M059J (cell line): ENCODE measurements around the gene SCAP. TPM values are rescaled to one million over a fixed set of nuclear protein-coding genes. Genes with fewer than 3 reads are reported as not detected.

Experiments used
- DNase-seq: peaks from one replicate; pipeline ENCODE4 v3.0.0-alpha.2; 2012; ENCODE audit warnings: low read depth
- total RNA-seq: library from RNA; depleted of rRNA; stranded (reverse); fragments of >200 nt; shearing (Covaris generic); gene quantifications from 2 replicates; pipeline ENCODE4 v1.2.3, GENCODE V29; 2014

Gene SCAP
- total RNA-seq, 1 experiment from 2014 or later = 40.1 TPM

GRCh38 chr3:47432673-47433072, 43.1 kb downstream of the SCAP start:
- DNase-seq = no peak

- DNase-seq = no peak
Observed at GRCh38 chr3:47431225-47431624, 44.5 kb downstream of the SCAP start.

- DNase-seq = no peak
Observed at GRCh38 chr3:47430606-47431005, 45.1 kb downstream of the SCAP start.

GRCh38 chr3:47429476-47430270, 46.1 kb downstream of the SCAP start:
- no peak for DNase-seq

- DNase-seq = no peak
Observed at GRCh38 chr3:47428662-47429061, 47.1 kb downstream of the SCAP start.

GRCh38 chr3:47427866-47428265, 47.9 kb downstream of the SCAP start:
- DNase-seq = no peak

- DNase-seq = no peak
Observed at GRCh38 chr3:47425959-47426358, 49.8 kb downstream of the SCAP start.

- no peak for DNase-seq
Observed at GRCh38 chr3:47425383-47425778, 50.4 kb downstream of the SCAP start.

- no peak for DNase-seq
Observed at GRCh38 chr3:47424434-47425382, 51.0 kb downstream of the SCAP start.

- no peak for DNase-seq
Observed at GRCh38 chr3:47423548-47424145, 52.1 kb downstream of the SCAP start.

- no peak for DNase-seq
Observed at GRCh38 chr3:47422743-47423142, 53.0 kb downstream of the SCAP start.

GRCh38 chr3:47421741-47422649, 53.7 kb downstream of the SCAP start:
- peak; percentile 17 for DNase-seq

- DNase-seq = peak; percentile 77
Observed at GRCh38 chr3:47420511-47421484, 54.9 kb downstream of the SCAP start.

- no peak for DNase-seq
Observed at GRCh38 chr3:47420044-47420430, 55.7 kb downstream of the SCAP start.

GRCh38 chr3:47419083-47420043, 56.4 kb downstream of the SCAP start:
- DNase-seq = no peak

- DNase-seq = no peak
Observed at GRCh38 chr3:47418167-47419082, 57.3 kb downstream of the SCAP start.

GRCh38 chr3:47416041-47416440, 59.7 kb downstream of the SCAP start:
- DNase-seq = no peak
